ENCODE measurements around the gene KIR2DL1. TPM values are rescaled to one million over a fixed set of nuclear protein-coding genes. Genes with fewer than 3 reads are reported as not detected.
"Not testable (repeated sequence)": the region's sequence is repeated elsewhere in the genome, so short reads cannot be mapped to it uniquely, and the experiment has no call there.

Gene KIR2DL1
- total RNA-seq, 1 donor from 2014 or later, result not detected

DNA sequence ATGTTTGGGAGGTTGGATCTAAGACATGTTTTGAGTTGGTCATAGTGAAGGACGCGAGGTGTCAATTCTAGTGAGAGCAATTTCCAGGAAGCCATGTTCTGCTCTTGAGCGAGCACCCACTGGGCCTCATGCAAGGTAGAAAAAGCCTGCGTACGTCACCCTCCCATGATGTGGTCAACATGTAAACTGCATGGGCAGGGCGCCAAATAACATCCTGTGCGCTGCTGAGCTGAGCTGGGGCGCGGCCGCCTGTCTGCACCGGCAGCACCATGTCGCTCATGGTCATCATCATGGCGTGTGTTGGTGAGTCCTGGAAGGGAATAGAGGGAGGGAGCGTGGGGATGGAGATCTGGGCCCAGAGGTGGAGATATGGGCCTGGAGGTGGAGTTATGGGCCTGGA, 62.9 kb downstream of the KIR2DL1 start, which contains the start of gene KIR2DS4:
Gene KIR2DS4, plus strand, starts transcription at position 181 of the 400 bp plus-strand sequence.
- not testable (repeated sequence) for H3K36me3 ChIP-seq (ENCODE audit: insufficient read depth, low read length); H3K9ac ChIP-seq (ENCODE audit: low read length); H2AFZ ChIP-seq (ENCODE audit: low read depth, low read length); H3K4me1 Mint-ChIP-seq (ENCODE audit: low read depth, unreplicated experiment); H3K4me3 ChIP-seq (ENCODE audit: insufficient read depth, low read depth, low read length); H3K27ac ChIP-seq (ENCODE audit: low read depth, low read length); H3K27ac Mint-ChIP-seq (ENCODE audit: unreplicated experiment); H3K79me2 ChIP-seq (ENCODE audit: insufficient read depth, low read length); H3K4me1 ChIP-seq (ENCODE audit: insufficient read depth, low read length); FAIRE-seq; H3K27me3 ChIP-seq (ENCODE audit: insufficient read depth, low read length); H3K4me2 ChIP-seq (ENCODE audit: low read length); H3K27me3 Mint-ChIP-seq (ENCODE audit: low read depth, unreplicated experiment); H4K20me1 ChIP-seq (ENCODE audit: insufficient read depth, low read length); DNase-seq (ENCODE audit: low read depth); H3K36me3 Mint-ChIP-seq (ENCODE audit: low read depth, unreplicated experiment); H3K9me3 ChIP-seq (ENCODE audit: insufficient read depth, low read depth, low read length); H3K4me3 Mint-ChIP-seq (ENCODE audit: unreplicated experiment)
- peaks cover 33% of the 10 kb centered on the region for H3K9me3 Mint-ChIP-seq (ENCODE audit: unreplicated experiment)

Other genes with a start within 250 kb of the KIR2DL1 start
- gene LILRA2, start 196.0 kb upstream of the KIR2DL1 start, total RNA-seq, result not detected in 2 replicates
- gene LILRA1, start 176.2 kb upstream of the KIR2DL1 start, total RNA-seq, result not detected in 2 replicates
- not detected in 2 replicates for gene LILRB1, start 139.3 kb upstream of the KIR2DL1 start, total RNA-seq
- not detected in 2 replicates for gene LILRB4, start 106.8 kb upstream of the KIR2DL1 start, total RNA-seq
- gene KIR3DL3, start 45.4 kb upstream of the KIR2DL1 start, total RNA-seq, result not detected in 2 replicates
- gene KIR2DL3, start 31.3 kb upstream of the KIR2DL1 start, total RNA-seq, result not detected in 2 replicates
- gene KIR2DL4, start 33.8 kb downstream of the KIR2DL1 start, total RNA-seq, result not detected in 2 replicates
- gene KIR3DL1, start 46.7 kb downstream of the KIR2DL1 start, total RNA-seq, result not detected in 2 replicates
- not detected in 2 replicates for gene KIR2DS4, start 62.9 kb downstream of the KIR2DL1 start, total RNA-seq
- gene KIR3DL2, start 80.7 kb downstream of the KIR2DL1 start, total RNA-seq, result not detected in 2 replicates
- not detected in 2 replicates for gene FCAR, start 104.4 kb downstream of the KIR2DL1 start, total RNA-seq
- not detected in 2 replicates for gene NCR1, start 136.4 kb downstream of the KIR2DL1 start, total RNA-seq
- not detected in 2 replicates for gene NLRP7, start 177.7 kb downstream of the KIR2DL1 start, total RNA-seq
- gene NLRP2, start 196.6 kb downstream of the KIR2DL1 start, total RNA-seq, result 0.27 TPM in 1 of 2 replicates, not detected in the other

All from astrocyte (in vitro differentiated cells and primary cell).